Measurements from ENCODE around the gene CCNL1.

Gene CCNL1

GRCh38 chr3:157145606-157146322 is 14.2 kb downstream of the CCNL1 start:
- DNase-seq (ENCODE audit: low read depth): no peak

DNA sequence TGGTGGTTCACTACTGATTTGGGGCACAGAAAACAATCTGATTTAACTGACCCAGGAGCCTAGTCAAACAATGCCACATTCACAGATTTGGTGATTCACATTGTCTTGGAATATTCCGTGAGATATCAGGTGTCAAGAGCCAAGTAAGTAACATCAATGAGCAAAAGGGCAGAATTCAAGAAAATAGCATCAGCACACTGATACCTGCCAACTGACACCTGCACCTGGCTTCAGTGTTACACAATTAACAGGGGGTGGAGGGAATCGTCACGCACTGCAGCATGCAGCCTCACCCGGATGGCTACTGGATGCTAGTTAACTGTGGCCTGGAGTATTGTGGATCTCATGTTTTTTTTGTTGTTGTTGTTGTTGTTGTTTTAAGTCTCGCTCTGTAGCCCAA is 17.6 kb downstream of the CCNL1 start:
- no peak for DNase-seq (ENCODE audit: low read depth)

- DNase-seq (ENCODE audit: low read depth): no peak
Observed at GRCh38 chr3:157139938-157140534, 19.9 kb downstream of the CCNL1 start.

DNA sequence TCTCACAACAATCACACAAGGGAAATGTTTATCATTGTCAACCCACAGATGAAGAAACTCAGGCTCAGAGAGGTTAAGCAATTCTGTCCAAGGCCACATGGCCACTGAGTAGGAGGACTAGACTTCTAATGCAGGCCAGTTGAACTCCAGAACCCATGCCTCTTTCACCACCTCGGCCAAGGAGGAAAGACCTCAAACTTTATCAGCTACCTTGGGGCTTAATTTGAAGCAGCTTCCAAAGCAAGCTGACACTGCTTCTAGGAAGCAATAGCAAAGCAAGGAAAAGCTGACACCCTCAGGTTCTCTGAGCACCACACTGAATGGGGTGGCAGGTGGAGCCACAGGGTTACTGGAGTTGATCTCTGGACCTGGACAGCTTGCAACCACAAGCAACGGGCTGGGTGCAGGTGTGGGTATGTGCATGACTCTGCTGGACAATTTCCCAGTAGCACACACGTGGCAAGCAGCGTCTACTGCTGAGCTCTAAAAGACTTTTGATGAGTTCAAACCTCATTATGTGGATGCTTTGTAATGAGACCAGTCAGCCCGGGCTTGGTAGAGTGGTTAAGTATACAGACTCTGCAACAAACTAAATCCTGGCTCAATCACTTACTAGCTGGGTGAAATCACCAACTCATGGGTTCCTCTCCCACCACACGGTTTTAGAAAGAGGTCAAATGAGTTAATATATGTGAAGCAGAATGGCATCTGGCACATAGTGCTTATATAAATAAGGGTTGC is 23.1 kb downstream of the CCNL1 start:
- no peak for DNase-seq (ENCODE audit: low read depth)

DNA sequence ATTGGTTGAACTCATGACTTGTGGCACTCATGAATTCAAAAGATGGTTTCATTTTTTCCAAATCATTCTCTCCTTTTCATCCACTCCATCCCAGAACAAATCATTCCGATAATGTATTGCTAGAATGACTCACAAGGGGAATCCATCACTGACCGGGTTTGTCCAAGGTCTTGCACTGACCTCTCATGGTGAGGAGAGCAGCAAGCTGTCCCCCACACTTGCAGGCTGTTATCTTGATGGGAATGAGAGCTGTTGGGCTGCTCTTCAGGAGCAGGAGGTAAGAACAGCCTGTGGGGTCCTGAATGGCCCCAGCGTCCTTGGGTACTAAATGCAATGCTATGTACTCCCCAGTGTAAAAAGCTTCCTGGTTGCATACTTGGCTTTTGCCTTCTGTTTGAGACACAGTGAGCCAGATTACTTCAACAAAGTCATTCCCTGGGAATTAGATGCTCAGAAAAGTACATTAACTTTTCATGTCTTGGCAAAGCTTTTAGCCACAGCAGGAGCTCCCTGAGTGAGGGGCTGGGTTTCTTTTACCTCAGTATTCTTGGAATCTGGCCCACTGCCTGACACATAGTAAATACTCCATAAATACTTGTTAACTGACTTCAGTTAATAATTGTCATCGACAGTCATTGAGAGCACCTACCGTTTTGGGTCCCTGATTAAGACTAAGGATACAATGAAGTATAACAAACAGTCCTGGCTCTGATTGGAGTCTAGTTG is 24.1 kb downstream of the CCNL1 start:
- DNase-seq (ENCODE audit: low read depth): no peak

DNA sequence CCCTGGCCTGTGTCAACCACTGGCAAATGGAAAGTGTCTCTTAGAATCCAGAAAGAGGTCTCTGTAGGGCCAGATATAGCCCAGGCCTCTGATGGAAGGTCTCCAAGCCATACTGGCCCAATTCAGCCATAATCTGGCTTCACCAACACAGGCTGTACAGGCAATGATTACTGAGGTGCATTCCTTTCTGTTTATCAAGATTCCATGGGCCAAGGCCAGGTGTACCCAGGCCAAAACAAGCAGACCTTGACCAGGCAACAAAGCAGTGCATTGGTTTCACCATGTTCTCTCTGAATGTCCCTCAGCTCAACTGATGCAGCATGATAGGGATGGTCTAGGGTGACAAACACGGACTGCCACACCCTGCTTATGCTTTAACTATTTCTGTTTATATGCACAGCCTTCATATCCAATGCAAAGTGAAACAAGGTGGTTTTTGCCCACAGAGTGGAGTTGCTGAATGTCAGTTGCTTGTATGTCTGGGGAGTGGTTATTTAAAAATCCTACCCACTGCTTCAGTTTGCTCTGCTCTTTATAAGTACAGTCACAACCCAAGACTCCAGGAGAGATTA is 25.2 kb downstream of the CCNL1 start:
- DNase-seq (ENCODE audit: low read depth): no peak

DNA sequence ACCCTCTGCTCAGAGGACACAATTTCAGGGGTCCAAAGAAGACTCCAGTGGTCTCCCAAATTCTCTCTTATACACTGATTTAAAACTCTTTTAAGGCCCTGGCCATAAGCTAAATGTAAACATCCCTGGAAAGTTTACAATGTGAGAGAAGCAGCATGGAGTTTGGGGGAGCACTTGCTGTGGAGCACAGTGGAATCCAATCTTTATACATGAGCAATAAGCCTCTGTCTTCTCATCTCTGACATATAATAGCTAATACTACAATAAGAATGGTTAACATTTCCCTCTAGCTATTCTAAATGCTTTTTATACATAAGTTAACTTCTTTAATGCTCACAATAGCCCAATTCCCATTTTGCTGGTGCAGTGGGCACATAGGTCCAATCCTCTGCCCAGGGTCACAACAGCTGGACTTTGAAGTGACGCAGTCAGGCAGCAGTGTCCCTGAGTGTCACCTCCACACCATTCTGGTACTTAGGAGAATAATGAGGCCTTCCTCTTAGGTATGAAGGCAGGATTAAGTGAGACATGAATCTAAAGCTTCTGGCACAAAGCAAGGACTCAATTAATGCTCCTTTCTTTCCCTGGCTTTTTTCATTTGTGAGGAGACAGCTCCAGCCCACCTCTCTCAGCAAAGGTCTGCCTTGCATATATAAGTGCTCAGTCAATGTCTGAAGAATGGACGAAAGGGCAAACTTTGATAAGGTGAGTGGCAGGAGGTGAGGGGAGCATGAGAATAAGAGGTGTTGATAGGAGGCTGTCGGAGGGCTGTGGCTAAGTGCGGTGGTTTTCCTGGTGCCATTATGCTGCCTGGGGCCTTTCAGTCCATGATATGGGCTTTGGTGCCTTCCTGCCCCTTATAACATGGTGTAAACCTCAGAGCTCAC is 26.3 kb downstream of the CCNL1 start:
- no peak for DNase-seq (ENCODE audit: low read depth)

- DNase-seq (ENCODE audit: low read depth): no peak
Observed at GRCh38 chr3:157132936-157133335, 27.0 kb downstream of the CCNL1 start.

DNA sequence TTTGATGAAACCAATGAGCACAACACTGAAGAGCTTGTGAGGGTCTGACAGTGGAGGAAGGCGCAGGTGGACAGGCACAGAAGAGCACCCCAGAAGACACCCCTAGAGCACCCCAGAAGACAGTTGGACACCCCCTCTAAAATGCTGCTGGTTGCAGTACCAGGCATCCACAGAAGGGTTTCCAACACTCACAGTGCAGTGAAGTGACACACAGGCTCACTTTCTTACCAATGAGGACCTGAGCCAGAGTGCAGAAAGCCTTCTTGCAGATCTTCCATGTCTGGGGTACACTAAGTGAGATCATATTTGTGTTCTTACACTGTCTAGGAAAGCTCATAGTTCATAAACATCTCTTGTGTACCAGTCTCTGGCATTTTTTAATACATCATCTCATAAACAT is 27.6 kb downstream of the CCNL1 start:
- DNase-seq (ENCODE audit: low read depth): no peak

DNA sequence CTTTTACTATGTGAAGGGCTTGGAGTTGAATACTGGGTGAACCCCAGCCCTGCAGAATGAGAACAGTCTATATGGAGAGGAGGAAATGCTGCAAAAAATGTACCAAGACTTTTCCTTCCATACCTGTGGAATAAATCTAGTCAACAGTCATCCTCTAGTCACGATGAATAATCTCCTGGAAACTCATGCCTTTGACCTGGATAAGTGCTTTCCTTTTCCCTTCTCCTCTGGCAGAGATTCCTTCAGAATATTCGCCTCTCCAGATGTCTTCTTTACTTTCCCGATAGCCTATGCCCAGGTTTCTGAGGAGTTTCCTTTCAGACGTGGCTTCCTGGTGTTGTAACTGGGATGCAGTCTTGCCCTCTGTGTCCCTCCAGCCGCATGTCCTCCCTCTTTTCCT is 28.1 kb downstream of the CCNL1 start:
- no peak for DNase-seq (ENCODE audit: low read depth)

GRCh38 chr3:157130467-157131251 is 29.3 kb downstream of the CCNL1 start:
- DNase-seq (ENCODE audit: low read depth): peak; percentile 50

- DNase-seq (ENCODE audit: low read depth): no peak
Observed at GRCh38 chr3:157129803-157130466, 30.0 kb downstream of the CCNL1 start.

GRCh38 chr3:157128771-157129681 is 30.9 kb downstream of the CCNL1 start:
- DNase-seq (ENCODE audit: low read depth): no peak

DNA sequence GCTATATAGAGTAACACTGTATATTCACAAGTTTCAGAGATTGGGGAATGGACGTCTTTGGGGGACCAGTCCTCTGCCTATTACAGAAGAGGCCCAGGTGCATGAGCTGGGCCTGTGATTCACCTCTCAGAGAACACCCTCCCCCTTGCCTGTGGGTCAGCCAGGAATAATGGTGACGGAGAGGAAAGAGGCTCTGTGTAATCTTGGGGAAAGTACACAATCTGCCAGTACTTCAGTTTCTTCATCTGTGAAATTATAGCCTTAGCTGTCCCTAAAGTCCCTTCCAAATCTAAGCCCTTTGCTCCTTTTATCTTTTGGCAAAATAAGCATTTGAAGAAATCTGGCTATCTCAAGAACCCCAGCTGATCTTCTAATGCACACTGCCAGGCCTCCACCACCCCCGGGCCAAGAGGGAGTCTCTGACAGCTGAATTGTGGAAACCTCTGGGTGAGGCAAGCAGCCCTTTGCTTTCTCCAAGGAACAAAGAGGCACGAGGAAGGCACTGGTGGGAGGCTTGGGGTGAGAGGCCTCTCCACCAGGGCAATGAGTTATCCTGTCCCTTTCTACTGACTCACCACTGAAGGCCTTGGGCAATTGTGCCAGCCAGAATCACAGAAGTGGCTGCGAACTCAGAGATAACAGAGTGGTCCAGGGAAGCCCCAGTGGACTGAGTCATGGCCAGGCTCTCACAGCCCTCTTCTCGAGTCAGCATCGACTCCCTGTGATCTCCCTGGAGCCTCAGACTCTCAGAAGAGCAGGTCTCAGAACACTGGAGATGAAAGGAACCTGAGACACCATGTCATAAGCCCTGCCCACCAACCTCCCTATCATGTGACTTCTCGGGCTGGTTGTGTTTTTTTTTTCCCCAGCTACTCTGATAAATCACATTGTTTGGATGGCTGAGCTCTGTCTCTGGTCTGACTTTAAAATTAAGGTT is 31.8 kb downstream of the CCNL1 start:
- DNase-seq (ENCODE audit: low read depth): no peak

DNA sequence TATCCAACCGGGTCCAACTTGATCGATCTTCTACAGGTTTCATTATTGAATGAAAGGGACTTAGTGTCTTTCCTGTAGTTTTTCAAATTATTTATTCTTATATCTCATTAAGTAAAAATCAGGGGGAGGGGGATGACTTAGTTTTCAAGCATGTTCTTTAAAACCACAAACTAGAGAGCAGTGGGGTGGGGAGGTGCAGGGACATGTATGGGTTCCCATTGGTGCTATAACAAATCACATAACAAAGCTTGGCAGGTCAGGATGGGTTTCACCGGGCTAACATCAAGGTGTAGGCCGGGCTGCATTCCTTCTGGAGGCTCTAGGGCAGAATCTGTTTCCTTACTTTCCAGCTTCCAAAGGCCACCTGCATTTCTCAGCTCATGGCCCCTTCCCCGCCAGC is 32.7 kb downstream of the CCNL1 start:
- no peak for DNase-seq (ENCODE audit: low read depth)

DNA sequence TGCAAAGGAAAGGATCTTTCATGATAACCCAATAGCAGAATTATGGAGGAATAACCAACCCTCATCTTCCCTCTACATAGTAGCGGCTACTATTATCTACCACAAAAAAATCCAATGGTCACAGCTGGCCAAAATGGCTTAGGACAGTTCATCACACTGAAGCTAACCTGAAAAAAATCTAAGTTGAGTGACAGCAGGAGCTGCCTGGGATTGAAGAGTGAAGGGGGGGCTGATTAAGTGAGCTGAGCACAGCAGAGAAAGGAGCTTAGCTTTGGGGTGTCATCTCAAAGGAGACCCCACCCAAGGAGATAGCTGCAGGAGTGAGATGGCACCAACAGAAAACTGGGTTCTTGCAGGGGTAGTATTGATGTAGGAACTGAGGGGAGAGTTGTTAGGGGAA is 33.6 kb downstream of the CCNL1 start:
- no peak for DNase-seq (ENCODE audit: low read depth)

- no peak for DNase-seq (ENCODE audit: low read depth)
Observed at GRCh38 chr3:157125101-157125500, 34.8 kb downstream of the CCNL1 start.

GRCh38 chr3:157123621-157124020 is 36.3 kb downstream of the CCNL1 start:
- DNase-seq (ENCODE audit: low read depth): no peak

Measured in stimulated activated CD8-positive, alpha-beta memory T cell treated with anti-CD3 and anti-CD28 coated beads, Interleukin-12 subunit alpha, Interleukin-12 subunit beta, amount 100 ng/mL, for 1 hour (primary cell).